Duodenal mucosa (tissue), 2 donors: ENCODE measurements around the gene WEE2.
"Not testable (repeated sequence)": the region's sequence is repeated elsewhere in the genome, so short reads cannot be mapped to it uniquely, and the experiment has no call there.

ENCODE experiments used
- H3K27ac ChIP-seq: one replicate; pipeline ENCODE4 v1.7.0; 2013; ENCODE audit warnings: low read depth, low read length
- H3K27me3 ChIP-seq, 2 donors: one replicate each; pipeline ENCODE4 v1.7.0; 2013; ENCODE audit warnings: low read length in 2 of 2, control low read depth in 1 of 2; ENCODE audit not compliant: insufficient read depth in 2 of 2, control insufficient read depth in 1 of 2
- H3K36me3 ChIP-seq, 2 donors: one replicate each; pipeline ENCODE4 v1.7.0; 2013; ENCODE audit warnings: low read length in 2 of 2, control low read depth in 1 of 2; ENCODE audit not compliant: insufficient read depth in 2 of 2, control insufficient read depth in 1 of 2
- H3K4me1 ChIP-seq, 2 donors: one replicate each; pipeline ENCODE4 v1.7.0; 2013; ENCODE audit warnings: low read length in 2 of 2, control low read depth in 1 of 2; ENCODE audit not compliant: insufficient read depth in 2 of 2, control insufficient read depth in 1 of 2
- H3K4me3 ChIP-seq, 2 donors: one replicate each; pipeline ENCODE4 v1.7.0; 2013; ENCODE audit warnings: low read length in 2 of 2, low read depth in 1 of 2
- H3K9ac ChIP-seq, 2 donors: one replicate each; pipeline ENCODE4 v1.7.0; 2013; ENCODE audit warnings: low read length in 2 of 2, low read depth in 1 of 2
- H3K9me3 ChIP-seq, 2 donors: one replicate each; pipeline ENCODE4 v1.7.0; 2013; ENCODE audit warnings: low read length in 2 of 2, control low read depth in 1 of 2; ENCODE audit not compliant: control insufficient read depth in 1 of 2

The WEE2 gene

GRCh38 chr7:141737118-141737835 is 29.1 kb downstream of the WEE2 start:
- H3K9ac ChIP-seq = peak overlapping the region; percentile 55 to 98
- peaks cover 19 to 21% of the 10 kb centered on the region in 2 donors for H3K4me1 ChIP-seq
- no peaks in the 10 kb centered on the region for H3K27me3 ChIP-seq
- H3K36me3 ChIP-seq = peaks cover 8 to 22% of the 10 kb centered on the region in 2 donors
- peak overlapping the region; percentile 24 for H3K27ac ChIP-seq
- no peaks in the 10 kb centered on the region for H3K9me3 ChIP-seq
- peak overlapping the region; percentile 86 to 99 for H3K4me3 ChIP-seq

- H3K36me3 ChIP-seq = peaks cover 12 to 26% of the 10 kb centered on the region in 2 donors
- peak within 1 kb of the TSS; percentile 55 to 98 for H3K9ac ChIP-seq
- peak within 1 kb of the TSS; percentile 24 for H3K27ac ChIP-seq
- H3K4me1 ChIP-seq = peaks cover 19 to 21% of the 10 kb centered on the region in 2 donors
- no peaks in the 10 kb centered on the region for H3K9me3 ChIP-seq
- H3K27me3 ChIP-seq = no peaks in the 10 kb centered on the region
- peak within 1 kb of the TSS; percentile 86 to 99 for H3K4me3 ChIP-seq
Observed at GRCh38 chr7:141737836-141738591, 29.9 kb downstream of the WEE2 start, which contains the start of gene SSBP1. TSS of gene SSBP1 (plus strand) at chr7:141738358. CDS start at chr7:141739167, 809 bp downstream.

GRCh38 chr7:141738592-141739013 is 30.4 kb downstream of the WEE2 start:
- Histone ChIP-seq H3K4me1 (peaks cover 19 to 21% of the 10 kb centered on the region in 2 donors), H3K9me3 (no peaks in the 10 kb centered on the region), H3K9ac (peak overlapping the region; percentile 55 to 98), H3K4me3 (peak overlapping the region; percentile 86 to 99), H3K36me3 (peaks cover 16 to 32% of the 10 kb centered on the region in 2 donors), H3K27ac (peak overlapping the region; percentile 20), H3K27me3 (no peaks in the 10 kb centered on the region)

- peak overlapping the region; percentile 55 to 98 for H3K9ac ChIP-seq
- peaks cover 23 to 38% of the 10 kb centered on the region in 2 donors for H3K36me3 ChIP-seq
- no peaks in the 10 kb centered on the region for H3K9me3 ChIP-seq
- H3K4me3 ChIP-seq = peak overlapping the region; percentile 86 to 99
- no peak overlapping the region for H3K27ac ChIP-seq
- no peaks in the 10 kb centered on the region for H3K27me3 ChIP-seq
- H3K4me1 ChIP-seq = peaks cover 19 to 21% of the 10 kb centered on the region in 2 donors
Observed at GRCh38 chr7:141739250-141739649, 31.1 kb downstream of the WEE2 start.

- Histone ChIP-seq H3K4me3 (no peak overlapping the region), H3K9ac (no peak overlapping the region), H3K9me3 (no peaks in the 10 kb centered on the region), H3K27ac (no peak overlapping the region), H3K27me3 (no peaks in the 10 kb centered on the region), H3K36me3 (peaks cover 29 to 61% of the 10 kb centered on the region in 2 donors), H3K4me1 (peaks cover 16 to 18% of the 10 kb centered on the region in 2 donors)
Observed at GRCh38 chr7:141742229-141742628, 34.1 kb downstream of the WEE2 start.

GRCh38 chr7:141744131-141744530 is 36.0 kb downstream of the WEE2 start:
- H3K9me3 ChIP-seq = no peaks in the 10 kb centered on the region
- H3K4me1 ChIP-seq = peaks cover 10% of the 10 kb centered on the region in 2 donors
- H3K27ac ChIP-seq = no peak overlapping the region
- H3K9ac ChIP-seq = no peak overlapping the region
- H3K27me3 ChIP-seq = no peaks in the 10 kb centered on the region
- H3K36me3 ChIP-seq = peaks cover 37 to 70% of the 10 kb centered on the region in 2 donors
- no peak overlapping the region for H3K4me3 ChIP-seq

GRCh38 chr7:141748396-141748795 is 40.2 kb downstream of the WEE2 start:
- no peaks in the 10 kb centered on the region for H3K4me1 ChIP-seq
- peaks cover 54 to 83% of the 10 kb centered on the region in 2 donors for H3K36me3 ChIP-seq
- H3K27me3 ChIP-seq = no peaks in the 10 kb centered on the region
- H3K4me3 ChIP-seq = no peak overlapping the region
- H3K9ac ChIP-seq = no peak overlapping the region
- H3K27ac ChIP-seq = no peak overlapping the region
- H3K9me3 ChIP-seq = peaks cover 25 to 29% of the 10 kb centered on the region in 2 donors

- not testable (repeated sequence) for H3K4me3 ChIP-seq, H3K27ac ChIP-seq, H3K4me1 ChIP-seq, H3K27me3 ChIP-seq, H3K9ac ChIP-seq
- H3K9me3 ChIP-seq = peaks cover 25 to 29% of the 10 kb centered on the region in 2 donors
- peaks cover 39 to 73% of the 10 kb centered on the region in 2 donors for H3K36me3 ChIP-seq
Observed at GRCh38 chr7:141751904-141752303, 43.8 kb downstream of the WEE2 start.

GRCh38 chr7:141752634-141753033 is 44.5 kb downstream of the WEE2 start:
- Histone ChIP-seq H3K9ac (no peak overlapping the region), H3K27ac (no peak overlapping the region), H3K36me3 (peaks cover 39 to 80% of the 10 kb centered on the region in 2 donors)

GRCh38 chr7:141754939-141755338 is 46.8 kb downstream of the WEE2 start:
- Histone ChIP-seq H3K4me3 (no peak overlapping the region), H3K27me3 (no peaks in the 10 kb centered on the region), H3K9ac (no peak overlapping the region), H3K9me3 (peaks cover 25 to 29% of the 10 kb centered on the region in 2 donors), H3K4me1 (no peaks in the 10 kb centered on the region), H3K36me3 (peaks cover 33 to 78% of the 10 kb centered on the region in 2 donors), H3K27ac (no peak overlapping the region)

More at GRCh38 chr7:141752634-141753033, 44.5 kb downstream of the WEE2 start:
- Histone ChIP-seq H3K4me1 (no peaks in the 10 kb centered on the region), H3K27me3 (no peaks in the 10 kb centered on the region), H3K4me3 (no peak overlapping the region), H3K9me3 (peaks cover 25 to 29% of the 10 kb centered on the region in 2 donors)
